Mucosa of descending colon (tissue), 3 donors: ENCODE measurements around the gene PM20D1. TPM values are rescaled to one million over a fixed set of nuclear protein-coding genes. Genes with fewer than 3 reads are reported as not detected.
"Not testable (repeated sequence)": the region's sequence is repeated elsewhere in the genome, so short reads cannot be mapped to it uniquely, and the experiment has no call there.

Source experiments
- ATAC-seq: fragments of 200-7000 bp; cut with Tn5 transposase; one replicate; pipeline ENCODE4 v1.9.1; 2020; ENCODE audit warnings: mild to moderate bottlenecking, moderate library complexity
- DNase-seq, 3 donors: peaks; one replicate each; pipeline ENCODE4 v3.0.0-alpha.2; 2020
- H3K36me3 ChIP-seq: fragments of 200-600 bp; one replicate; pipeline ENCODE4 v1.8.0; 2021; ENCODE audit warnings: low read depth, mild to moderate bottlenecking
- H3K4me1 ChIP-seq: fragments of 200-600 bp; one replicate; pipeline ENCODE4 v1.8.0; 2021; ENCODE audit warnings: low read depth, mild to moderate bottlenecking
- H3K4me3 ChIP-seq: fragments of 200-600 bp; one replicate; pipeline ENCODE4 v1.8.0; 2021; ENCODE audit warnings: mild to moderate bottlenecking
- H3K9me3 ChIP-seq: fragments of 200-600 bp; one replicate; pipeline ENCODE4 v1.8.0; 2021; ENCODE audit warnings: mild to moderate bottlenecking
- intact Hi-C, 2 donors: fragments of 100-400 bp; cut with DNase I in 1 of 2; cut with micrococcal nuclease in 1 of 2; formaldehyde crosslinking; loops; one replicate each; pipeline versions ENCODE4 v1.11.0 to v1.11.1; 2022; cut with DNase I, micrococcal nuclease
- total RNA-seq, 3 donors: library from RNA; stranded (reverse); fragmentation: NEBNext Ultra II Directional in 2 of 3; extraction: Animal tissue kit (Norgen Biotek cat#: 25700) in 2 of 3; gene quantifications; one replicate each; pipeline versions ENCODE4 v1.2.1 to v1.2.4, GENCODE V29; 2021 to 2023
- TF ChIP-seq, protein P1 (sequence below): fragments of 200-600 bp; IDR thresholded peaks from one replicate; pipeline ENCODE4 v1.8.0; 2022; ENCODE audit warnings: antibody characterized with exemption, mild to moderate bottlenecking
- donor health status: DM: no; HTN: no; CAD: no; lungs with moderate emphysema.
- donor health status: DM: no; HTN: no; CAD: no.
- donor health status: DM: no; HTN: yes; CAD: no.

The PM20D1 gene
- total RNA-seq, 3 donors from 2014 or later, result 0.19 TPM; not detected in 2

DNA sequence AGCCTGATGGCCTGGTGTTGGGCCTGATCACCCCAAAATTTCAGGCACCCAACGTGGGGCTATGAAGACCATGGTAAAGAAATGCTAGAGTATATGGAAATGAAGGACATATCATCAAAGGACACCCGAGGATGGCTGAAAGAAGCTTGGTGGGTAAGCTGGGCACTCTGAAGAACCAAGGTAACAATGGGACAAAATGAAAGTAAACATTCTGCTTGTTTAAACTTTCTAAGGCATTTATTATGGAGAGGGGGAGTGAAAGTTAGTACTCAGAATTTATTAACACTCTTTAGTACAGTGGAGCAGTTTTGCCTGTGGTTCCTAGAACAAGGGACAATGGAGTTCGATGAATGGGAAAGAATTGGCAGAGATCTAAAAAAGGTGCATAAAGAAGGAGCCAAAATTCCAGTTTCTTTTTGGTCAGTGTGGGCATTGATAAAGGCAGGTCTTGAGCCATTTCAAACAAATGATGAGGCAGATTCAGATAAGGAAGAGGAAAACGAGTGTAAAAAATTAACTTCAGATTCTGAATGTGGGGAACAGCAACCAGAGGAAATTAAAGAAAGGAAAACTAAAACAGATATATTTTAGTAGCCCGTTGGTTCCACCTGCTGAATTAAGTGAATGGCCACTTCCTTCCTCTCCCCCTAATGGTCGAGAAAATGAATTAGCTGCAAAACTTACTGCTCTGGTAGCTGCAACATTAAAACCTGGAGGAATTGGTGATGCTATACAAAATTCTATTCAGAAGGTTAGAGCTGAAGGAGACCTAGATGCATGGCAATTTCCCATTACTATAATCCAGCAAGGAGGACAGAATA, 8.4 kb upstream of the PM20D1 start:
- Histone ChIP-seq H3K36me3 (no peaks in the 10 kb centered on the region), H3K9me3 (no peaks in the 10 kb centered on the region), H3K4me1 (no peaks in the 10 kb centered on the region), H3K4me3 (no peak overlapping the region)
- intact Hi-C loops, result no loop called here
- no peak for DNase-seq
- ATAC-seq, result no peak
- TF ChIP-seq, protein P1, sequence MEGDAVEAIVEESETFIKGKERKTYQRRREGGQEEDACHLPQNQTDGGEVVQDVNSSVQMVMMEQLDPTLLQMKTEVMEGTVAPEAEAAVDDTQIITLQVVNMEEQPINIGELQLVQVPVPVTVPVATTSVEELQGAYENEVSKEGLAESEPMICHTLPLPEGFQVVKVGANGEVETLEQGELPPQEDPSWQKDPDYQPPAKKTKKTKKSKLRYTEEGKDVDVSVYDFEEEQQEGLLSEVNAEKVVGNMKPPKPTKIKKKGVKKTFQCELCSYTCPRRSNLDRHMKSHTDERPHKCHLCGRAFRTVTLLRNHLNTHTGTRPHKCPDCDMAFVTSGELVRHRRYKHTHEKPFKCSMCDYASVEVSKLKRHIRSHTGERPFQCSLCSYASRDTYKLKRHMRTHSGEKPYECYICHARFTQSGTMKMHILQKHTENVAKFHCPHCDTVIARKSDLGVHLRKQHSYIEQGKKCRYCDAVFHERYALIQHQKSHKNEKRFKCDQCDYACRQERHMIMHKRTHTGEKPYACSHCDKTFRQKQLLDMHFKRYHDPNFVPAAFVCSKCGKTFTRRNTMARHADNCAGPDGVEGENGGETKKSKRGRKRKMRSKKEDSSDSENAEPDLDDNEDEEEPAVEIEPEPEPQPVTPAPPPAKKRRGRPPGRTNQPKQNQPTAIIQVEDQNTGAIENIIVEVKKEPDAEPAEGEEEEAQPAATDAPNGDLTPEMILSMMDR, result no peak

GRCh38 chr1:205857501-205857900, 7.6 kb upstream of the PM20D1 start:
- H3K4me1 ChIP-seq, H3K36me3 ChIP-seq, DNase-seq, H3K9me3 ChIP-seq, intact Hi-C loops, H3K4me3 ChIP-seq, ATAC-seq: not testable (repeated sequence)

GRCh38 chr1:205856433-205856832, 6.5 kb upstream of the PM20D1 start:
- Histone ChIP-seq H3K4me3 (no peak overlapping the region), H3K4me1 (no peaks in the 10 kb centered on the region), H3K9me3 (no peaks in the 10 kb centered on the region), H3K36me3 (no peaks in the 10 kb centered on the region)
- ATAC-seq (no peak), DNase-seq (no peak)
- TF ChIP-seq, protein P1, result no peak
- intact Hi-C loops, result no loop called here

- no peaks in the 10 kb centered on the region for H3K36me3 ChIP-seq
- TF ChIP-seq, protein P1, result no peak
- peaks cover 2% of the 10 kb centered on the region for H3K4me1 ChIP-seq
- no peak for DNase-seq
- intact Hi-C loops, result no loop called here
- H3K4me3 ChIP-seq, result no peak overlapping the region
- H3K9me3 ChIP-seq, result no peaks in the 10 kb centered on the region
- no peak for ATAC-seq
These were observed 3.0 kb upstream of the PM20D1 start for GRCh38 chr1:205852969-205853368.

- no peak for ATAC-seq
- intact Hi-C loops, result no loop called here
- TF ChIP-seq, protein P1, result no peak
- no peak overlapping the region for H3K4me3 ChIP-seq
- no peaks in the 10 kb centered on the region for H3K36me3 ChIP-seq
- no peak for DNase-seq
- peaks cover 2% of the 10 kb centered on the region for H3K4me1 ChIP-seq
- H3K9me3 ChIP-seq, result no peaks in the 10 kb centered on the region
These were observed 2.1 kb upstream of the PM20D1 start for GRCh38 chr1:205851993-205852392.

DNA sequence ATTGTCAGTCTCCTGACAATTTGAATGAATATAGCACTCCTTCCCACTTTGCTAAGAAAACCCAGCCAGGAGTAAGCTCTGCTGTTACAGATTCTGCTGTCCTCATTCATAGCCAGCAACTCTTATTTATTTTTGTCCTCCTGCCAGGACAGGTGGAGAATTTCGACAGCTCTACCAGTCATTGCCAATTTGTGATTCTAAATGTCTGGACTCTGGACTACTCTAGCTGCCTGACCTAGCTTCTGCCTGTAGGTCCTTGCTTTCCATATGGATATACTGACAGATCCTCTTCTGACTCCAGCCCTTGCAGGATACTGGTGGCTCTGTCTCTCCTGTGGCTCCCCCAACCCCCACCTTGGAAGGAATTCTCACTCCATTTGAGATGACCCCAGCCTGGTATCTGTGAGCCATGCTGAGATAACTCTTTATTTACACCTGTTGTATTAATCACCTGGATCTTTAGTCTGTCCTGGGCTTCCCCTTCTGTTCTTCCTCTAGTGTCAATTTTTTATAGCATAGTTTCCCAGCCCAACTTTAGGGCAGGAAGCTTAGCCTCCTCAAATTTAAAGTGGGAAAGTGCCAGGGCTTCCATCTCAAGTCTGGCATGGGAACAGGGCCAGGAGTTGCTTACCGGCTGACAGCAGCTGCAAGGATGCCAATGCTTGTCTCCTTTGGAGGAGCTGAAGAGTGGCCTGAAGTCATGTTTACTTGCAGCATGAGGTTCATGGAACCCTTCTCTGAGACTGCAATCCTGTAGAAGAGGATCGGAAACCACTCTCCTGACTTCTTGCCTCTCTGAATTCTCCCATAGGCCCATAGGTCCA, 6.7 kb downstream of the PM20D1 start:
- no peaks in the 10 kb centered on the region for H3K36me3 ChIP-seq
- peak; percentile 34 for ATAC-seq
- intact Hi-C loops, result no loop called here
- no peaks in the 10 kb centered on the region for H3K4me1 ChIP-seq
- TF ChIP-seq, protein P1, result no peak
- no peaks in the 10 kb centered on the region for H3K9me3 ChIP-seq
- DNase-seq, result no peak
- no peak overlapping the region for H3K4me3 ChIP-seq
